COLO829 (cell line): ENCODE results near the gene PLB1.
A peak's percentile ranks its signal among the peaks of the same experiment; 100 is the strongest.

ENCODE experiments used
- DNase-seq: peaks from one replicate; pipeline ENCODE4 v3.0.0; 2012; ENCODE audit warnings: low spot score

The PLB1 gene

GRCh38 chr2:28565720-28566295 lies 69.9 kb downstream of the PLB1 start:
- no peak for DNase-seq

- DNase-seq = peak; percentile 82
Measured at GRCh38 chr2:28566521-28567041, 70.7 kb downstream of the PLB1 start.

GRCh38 chr2:28567061-28567471 lies 71.2 kb downstream of the PLB1 start:
- peak; percentile 28 for DNase-seq

- DNase-seq = no peak
Measured at GRCh38 chr2:28568036-28568435, 72.2 kb downstream of the PLB1 start.

- no peak for DNase-seq
Measured at GRCh38 chr2:28568533-28568932, 72.7 kb downstream of the PLB1 start.

GRCh38 chr2:28570431-28570830 lies 74.6 kb downstream of the PLB1 start:
- no peak for DNase-seq

GRCh38 chr2:28576714-28577113 lies 80.9 kb downstream of the PLB1 start:
- no peak for DNase-seq

- DNase-seq = no peak
Measured at GRCh38 chr2:28577791-28578680, 82.2 kb downstream of the PLB1 start.

GRCh38 chr2:28578774-28579173 lies 82.9 kb downstream of the PLB1 start:
- DNase-seq = no peak

- DNase-seq = no peak
Measured at GRCh38 chr2:28579606-28580005, 83.7 kb downstream of the PLB1 start.

- DNase-seq = no peak
Measured at GRCh38 chr2:28580078-28580477, 84.2 kb downstream of the PLB1 start.

GRCh38 chr2:28581312-28581711 lies 85.5 kb downstream of the PLB1 start:
- DNase-seq = no peak

GRCh38 chr2:28582152-28582551 lies 86.3 kb downstream of the PLB1 start:
- no peak for DNase-seq

GRCh38 chr2:28582595-28582994 lies 86.7 kb downstream of the PLB1 start:
- no peak for DNase-seq

GRCh38 chr2:28583899-28584553 lies 88.2 kb downstream of the PLB1 start:
- DNase-seq = peak; percentile 95

- DNase-seq = no peak
Measured at GRCh38 chr2:28586867-28587266, 91.0 kb downstream of the PLB1 start.

GRCh38 chr2:28587526-28588291 lies 91.8 kb downstream of the PLB1 start:
- no peak for DNase-seq

GRCh38 chr2:28588292-28588670 lies 92.4 kb downstream of the PLB1 start:
- no peak for DNase-seq

- DNase-seq = no peak
Measured at GRCh38 chr2:28589746-28590463, 94.0 kb downstream of the PLB1 start.

GRCh38 chr2:28590496-28591301 lies 94.8 kb downstream of the PLB1 start:
- no peak for DNase-seq
